HG02759 (cell line): Measurements from ENCODE around the gene AXL.

Experiments used
- ATAC-seq: cut with Tn5 transposase; IDR thresholded peaks from one replicate; pipeline ENCODE4 v1.9.1; 2021; ENCODE audit warnings: mild to moderate bottlenecking, moderate library complexity; ENCODE audit not compliant: unreplicated experiment

AXL gene

DNA sequence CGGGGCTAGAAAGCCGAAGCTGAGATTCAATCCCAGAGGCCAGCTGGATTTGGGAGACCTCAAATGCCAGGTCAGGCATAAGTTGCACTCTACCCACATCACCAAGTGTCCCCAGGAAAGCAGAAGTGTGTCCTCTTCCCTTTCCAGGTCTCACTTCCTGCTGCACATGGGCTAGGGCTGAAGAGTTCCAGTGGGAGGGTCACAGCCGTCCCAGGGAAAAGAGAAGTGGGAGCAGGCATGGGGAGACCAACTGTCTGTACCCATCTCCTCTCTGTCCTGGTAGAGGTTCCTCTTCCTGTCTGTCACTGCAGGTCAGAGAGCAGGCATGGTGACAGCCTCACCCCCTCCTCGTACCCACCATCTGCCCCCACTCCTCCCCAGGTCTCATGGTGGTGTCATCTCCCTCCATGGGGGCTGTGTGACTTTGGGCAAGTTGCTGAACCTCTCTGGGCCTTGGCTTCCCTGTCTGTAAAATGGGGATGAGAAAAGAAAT is 14.8 kb downstream of the AXL start:
- no peak for ATAC-seq

GRCh38 chr19:41234512-41235168 is 15.6 kb downstream of the AXL start:
- ATAC-seq, result no peak

DNA sequence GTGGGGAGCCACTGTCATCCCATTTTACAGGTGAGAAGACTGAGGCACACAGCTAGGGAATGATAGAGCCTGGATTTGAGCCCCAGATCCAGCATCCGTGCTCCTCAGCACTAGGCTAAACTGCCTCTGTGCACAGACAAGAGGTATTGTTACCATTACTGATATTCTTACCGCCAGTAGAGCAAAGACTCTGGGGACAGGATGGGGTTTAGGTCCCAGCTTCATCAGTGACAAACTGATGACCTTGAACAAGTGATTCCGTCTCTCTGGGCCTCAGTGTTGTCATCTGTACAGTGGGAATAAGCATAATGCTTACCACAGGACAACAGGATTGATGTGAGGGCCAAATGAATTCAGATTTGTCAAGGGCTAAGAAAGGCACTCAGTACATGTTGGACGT is 16.5 kb downstream of the AXL start:
- ATAC-seq, result no peak

- no peak for ATAC-seq
Measured at GRCh38 chr19:41238244-41238643, 19.2 kb downstream of the AXL start.

DNA sequence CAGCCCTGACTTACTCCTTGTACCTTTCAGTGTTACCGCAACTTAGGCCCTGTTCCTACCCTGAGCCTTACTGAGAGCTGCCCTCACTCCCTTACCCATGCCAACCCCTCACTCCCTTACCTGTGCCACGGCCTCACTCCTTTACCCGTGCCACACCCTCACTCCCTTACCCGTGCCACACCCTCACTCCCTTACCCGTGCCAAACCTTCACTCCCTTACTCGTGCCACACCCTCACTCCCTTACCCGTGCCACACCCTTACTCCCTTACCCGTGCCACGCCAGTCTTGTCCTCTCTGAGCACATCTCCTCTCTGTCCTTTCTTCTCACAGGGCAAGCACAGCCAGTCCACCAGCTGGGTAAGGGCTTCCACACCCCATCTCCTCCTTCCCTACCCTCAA is 20.3 kb downstream of the AXL start:
- ATAC-seq, result no peak

DNA sequence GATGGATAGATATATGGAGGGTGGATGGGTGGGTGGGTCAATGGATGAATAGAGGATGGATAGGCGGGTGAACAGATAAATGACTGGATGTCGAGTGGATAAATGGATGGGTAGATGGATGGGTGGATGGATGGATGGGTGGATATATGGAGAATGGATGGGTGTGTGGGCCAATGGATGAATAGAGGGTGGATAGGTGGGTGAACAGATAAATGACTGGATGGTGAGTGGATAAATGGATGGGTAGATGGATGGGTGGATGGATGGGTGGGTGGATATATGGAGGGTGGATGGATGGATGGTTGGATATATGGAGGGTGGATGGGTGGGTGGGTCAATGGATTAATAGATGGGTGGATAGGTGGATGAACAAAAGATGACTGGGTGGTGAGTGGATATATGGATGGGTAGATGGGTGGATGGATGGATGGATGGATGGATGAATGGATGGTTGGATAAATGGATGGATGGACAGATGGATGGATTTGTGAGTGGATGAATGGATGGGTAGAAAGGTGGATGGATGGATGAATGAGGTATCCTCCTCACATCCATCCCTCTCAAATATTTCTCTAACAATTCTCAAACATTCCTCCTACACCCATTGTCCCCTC is 21.0 kb downstream of the AXL start:
- ATAC-seq, result no peak

GRCh38 chr19:41241859-41242258 is 22.8 kb downstream of the AXL start:
- no peak for ATAC-seq

GRCh38 chr19:41244117-41244516 is 25.1 kb downstream of the AXL start:
- ATAC-seq, result no peak

- no peak for ATAC-seq
Measured at GRCh38 chr19:41245843-41246242, 26.8 kb downstream of the AXL start.

GRCh38 chr19:41248895-41249294 is 29.9 kb downstream of the AXL start:
- no peak for ATAC-seq

- no peak for ATAC-seq
Measured at GRCh38 chr19:41249707-41250423, 30.8 kb downstream of the AXL start.

GRCh38 chr19:41253660-41254059 is 34.6 kb downstream of the AXL start:
- no peak for ATAC-seq

DNA sequence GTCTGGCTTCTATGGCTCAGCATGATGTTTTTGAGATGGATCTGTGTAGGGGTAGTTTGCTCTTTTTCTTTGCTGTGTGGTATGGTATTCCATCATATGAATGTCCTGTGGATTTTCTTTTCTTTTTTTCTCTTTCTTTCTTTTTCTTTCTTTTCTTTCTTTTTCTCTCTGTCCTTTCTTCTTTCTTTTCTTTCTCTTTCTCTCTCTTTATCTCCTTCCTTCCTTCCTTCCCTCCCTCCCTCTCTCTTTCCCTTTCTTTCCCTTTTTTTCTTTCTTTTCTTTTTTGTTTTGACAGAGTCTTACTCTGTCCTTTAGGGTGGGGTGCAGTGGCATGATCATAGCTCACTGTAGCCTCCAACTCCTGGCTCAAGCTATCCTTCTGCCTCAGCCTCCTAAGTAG is 36.1 kb downstream of the AXL start:
- no peak for ATAC-seq

DNA sequence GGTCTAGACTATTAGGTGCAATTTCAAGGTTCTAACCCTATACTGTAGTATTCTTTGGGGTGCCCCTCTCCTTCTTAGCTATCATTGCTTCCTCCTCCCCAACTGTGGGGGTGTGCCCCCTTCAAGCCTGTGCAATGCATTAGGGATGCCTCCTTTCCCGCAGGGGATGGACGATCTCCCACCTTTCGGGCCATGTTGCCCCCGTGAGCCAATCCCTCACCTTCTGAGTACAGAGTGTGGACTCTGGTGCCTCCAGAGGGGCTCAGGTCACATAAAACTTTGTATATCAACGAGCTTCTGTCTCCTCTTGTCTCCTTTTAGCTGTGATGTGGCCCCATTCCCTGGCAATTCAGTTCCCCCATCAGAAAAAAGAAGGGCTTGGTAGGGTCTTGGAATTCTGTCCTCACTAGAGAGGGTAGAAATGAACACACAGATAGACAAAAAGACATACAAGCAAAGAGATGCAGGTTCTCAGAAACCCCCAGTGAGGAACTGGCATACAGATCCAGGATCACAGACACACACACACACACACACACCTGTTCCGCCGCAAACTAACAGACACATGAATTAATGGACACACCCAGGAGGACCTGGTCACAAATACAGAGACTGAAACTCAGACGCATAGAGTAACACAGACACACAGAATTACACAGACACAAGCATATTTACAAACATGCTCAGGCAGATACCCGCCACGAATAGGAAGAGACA is 42.6 kb downstream of the AXL start:
- ATAC-seq, result no peak

DNA sequence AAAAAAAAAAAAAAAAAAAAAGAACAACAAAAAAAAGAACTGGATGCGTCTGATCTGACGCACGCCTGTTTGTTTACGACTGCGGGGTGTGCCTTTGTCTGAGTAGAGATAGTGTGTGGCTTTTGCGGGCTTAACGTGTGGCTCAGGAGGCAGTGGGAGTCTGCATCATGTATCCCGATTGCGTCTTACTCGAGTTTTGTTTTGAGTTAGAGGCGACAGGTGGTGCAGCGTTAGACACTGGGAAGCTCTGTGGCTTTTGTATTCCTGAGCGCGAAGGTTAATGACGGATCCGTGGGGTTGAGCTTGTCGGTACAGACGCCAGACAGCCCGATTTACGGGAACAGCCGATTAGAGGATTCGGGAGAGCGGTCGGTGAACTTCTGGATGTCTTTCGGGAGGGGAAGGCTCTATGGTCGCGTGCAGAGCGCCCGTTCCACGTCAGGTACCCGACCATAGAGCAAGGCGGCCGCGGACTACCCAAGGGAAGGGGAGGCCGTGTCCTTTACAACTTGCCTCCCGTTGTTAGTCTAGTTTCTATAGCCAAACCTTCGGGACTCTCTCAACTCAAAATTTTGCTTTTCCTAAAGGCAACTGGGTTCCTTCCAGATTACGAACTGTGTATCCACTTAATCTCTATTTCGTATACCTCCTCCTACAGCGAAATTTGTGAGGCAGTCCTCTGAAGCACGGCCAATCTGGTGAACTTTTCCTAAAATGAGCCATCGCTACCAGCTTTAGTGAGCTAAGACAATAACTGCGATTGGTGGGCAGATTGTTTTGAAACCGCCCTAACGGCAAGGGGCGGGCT is 44.2 kb downstream of the AXL start:
- peak; percentile 9 for ATAC-seq

DNA sequence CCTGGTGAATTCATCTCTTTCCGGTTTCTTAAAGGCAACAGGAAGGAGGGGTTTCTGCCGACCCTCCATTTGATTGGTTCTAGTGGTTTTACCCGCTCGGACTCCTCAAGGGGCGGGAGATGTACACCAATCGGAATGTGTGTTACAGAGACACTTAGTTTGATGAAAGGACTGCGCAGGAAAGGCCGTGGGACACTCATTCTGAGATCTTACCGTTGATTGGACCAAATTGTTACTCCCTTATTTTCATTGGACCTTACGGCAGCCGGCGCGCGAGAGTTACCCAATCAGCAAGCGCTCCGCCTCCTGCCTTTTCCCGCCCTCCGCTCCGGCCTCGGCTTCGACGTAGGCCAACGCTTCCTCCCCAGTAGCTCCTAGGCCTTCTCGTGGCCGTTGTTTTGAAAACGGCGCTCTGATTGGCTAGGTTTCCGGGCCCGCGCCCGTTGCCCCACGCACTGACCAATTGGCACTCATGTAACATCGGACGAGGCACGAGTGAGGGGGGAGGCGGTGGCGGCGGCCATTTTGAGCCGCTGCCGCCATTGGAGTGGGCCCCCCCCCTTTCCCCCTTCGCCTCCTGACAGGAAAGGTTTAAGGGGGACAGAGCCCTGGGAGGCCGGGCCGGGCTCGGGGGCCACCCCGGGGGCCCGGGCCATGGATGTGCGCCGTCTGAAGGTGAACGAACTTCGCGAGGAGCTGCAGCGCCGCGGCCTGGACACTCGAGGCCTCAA is 45.0 kb downstream of the AXL start, which contains the start of gene HNRNPUL1:
HNRNPUL1 (plus strand) TSS at position 523 of the 731 bp plus-strand sequence; CDS start at position 655, 132 bp downstream.
- peak; percentile 73 for ATAC-seq

DNA sequence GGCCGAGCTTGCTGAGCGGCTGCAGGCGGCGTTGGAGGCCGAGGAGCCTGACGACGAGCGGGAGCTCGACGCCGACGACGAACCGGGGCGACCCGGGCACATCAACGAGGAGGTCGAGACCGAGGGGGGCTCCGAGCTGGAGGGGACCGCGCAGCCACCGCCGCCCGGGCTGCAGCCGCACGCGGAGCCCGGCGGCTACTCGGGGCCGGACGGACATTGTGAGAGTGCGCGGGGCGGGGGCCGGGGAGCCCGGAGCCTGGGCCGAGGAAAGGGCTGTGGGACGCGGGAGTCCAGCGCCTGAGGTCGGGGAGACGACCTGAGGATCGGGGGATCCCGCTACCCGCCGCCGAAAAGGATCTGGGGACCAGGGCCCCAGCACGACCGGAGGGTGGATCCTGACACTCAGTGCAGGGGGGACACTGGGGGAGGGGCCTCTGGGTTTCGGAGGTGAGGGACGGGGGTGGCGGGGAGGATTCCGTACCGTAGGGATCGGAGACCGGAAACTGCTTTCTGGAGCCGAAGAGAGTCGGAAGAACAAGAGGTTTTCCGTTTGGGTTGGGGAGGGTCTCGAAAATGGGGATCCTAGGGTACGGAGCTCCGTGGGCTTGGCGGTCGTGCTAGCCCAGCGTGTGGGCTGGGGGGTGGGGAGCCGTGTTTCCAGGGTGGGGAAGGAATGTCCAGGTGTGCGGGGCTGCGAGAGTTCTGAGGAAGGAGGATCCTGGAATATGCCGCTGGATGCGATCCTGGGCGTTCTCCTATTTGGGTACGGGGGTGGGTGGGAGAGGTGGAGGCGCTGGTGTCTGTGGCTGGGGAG is 45.8 kb downstream of the AXL start:
- ATAC-seq, result no peak

GRCh38 chr19:41265395-41266153 is 46.6 kb downstream of the AXL start:
- no peak for ATAC-seq
